Cardiac muscle cell (in vitro differentiated cells and primary cell): ENCODE results near the gene CHN2. TPM values are rescaled to one million over a fixed set of nuclear protein-coding genes. Genes with fewer than 3 reads are reported as not detected.
A peak's percentile ranks its signal among the peaks of the same experiment; 100 is the strongest.

Experiments
- DNase-seq, 2 donors: peaks; one replicate each; pipeline versions ENCODE4 v3.0.0 to v3.0.0-alpha.2; 2010 to 2017; ENCODE audit warnings: low read depth in 1 of 2, low spot score in 1 of 2
- H3K27ac ChIP-seq: fragments of 200-600 bp; sonication (generic); 2 replicates; pipeline ENCODE4 v1.5.1; 2016
- H3K27me3 ChIP-seq: fragments of 200-600 bp; sonication (generic); 2 replicates; pipeline ENCODE4 v1.6.0; 2016; ENCODE audit warnings: control low read depth
- H3K36me3 ChIP-seq: fragments of 200-600 bp; sonication (generic); 2 replicates; pipeline ENCODE4 v1.5.1; 2016; ENCODE audit warnings: control low read depth
- H3K4me1 ChIP-seq: fragments of 200-600 bp; sonication (generic); 2 replicates; pipeline ENCODE4 v1.8.1; 2017; ENCODE audit warnings: low read depth, mild to moderate bottlenecking, mixed run types
- H3K4me3 ChIP-seq: fragments of 200-600 bp; sonication (generic); 2 replicates; pipeline ENCODE4 v1.5.1; 2016; ENCODE audit warnings: mild to moderate bottlenecking
- H3K9me3 ChIP-seq: fragments of 200-600 bp; sonication (generic); 2 replicates; pipeline ENCODE4 v1.5.1; 2017; ENCODE audit warnings: low read depth, mild to moderate bottlenecking, control low read depth
- CTCF ChIP-seq: IDR thresholded peaks from 2 replicates; pipeline ENCODE4 v1.5.1; 2012; ENCODE audit warnings: low read depth, mild to moderate bottlenecking, low read length
- polyA plus RNA-seq: library from polyadenylated mRNA; unstranded; fragments of >200 nt; fragmentation: Nextera tagmentation; extraction: Ambion mirVana; gene quantifications from 2 replicates; pipeline ENCODE4 v1.2.1, GENCODE V29; 2016
- total RNA-seq: library from RNA; depleted of rRNA; stranded (reverse); fragments of >200 nt; gene quantifications from 2 replicates; pipeline ENCODE4 v1.2.3, GENCODE V29; 2016

CHN2 gene
- total and polyA plus RNA-seq, 2 experiments from 2014 or later: 16.0 to 30.5 TPM

- H3K4me3 ChIP-seq: no peak overlapping the region
- H3K27me3 ChIP-seq: peaks cover 23% of the 10 kb centered on the region
- H3K4me1 ChIP-seq: peaks cover 17% of the 10 kb centered on the region
- TF ChIP-seq CTCF: no peak
- no peaks in the 10 kb centered on the region for H3K9me3 ChIP-seq
- H3K36me3 ChIP-seq: no peaks in the 10 kb centered on the region
- peak in 1 of 2 donors; percentile 77 for DNase-seq
- no peak overlapping the region for H3K27ac ChIP-seq
Observed at GRCh38 chr7:29337546-29338116, 143.1 kb downstream of the CHN2 start.

DNA sequence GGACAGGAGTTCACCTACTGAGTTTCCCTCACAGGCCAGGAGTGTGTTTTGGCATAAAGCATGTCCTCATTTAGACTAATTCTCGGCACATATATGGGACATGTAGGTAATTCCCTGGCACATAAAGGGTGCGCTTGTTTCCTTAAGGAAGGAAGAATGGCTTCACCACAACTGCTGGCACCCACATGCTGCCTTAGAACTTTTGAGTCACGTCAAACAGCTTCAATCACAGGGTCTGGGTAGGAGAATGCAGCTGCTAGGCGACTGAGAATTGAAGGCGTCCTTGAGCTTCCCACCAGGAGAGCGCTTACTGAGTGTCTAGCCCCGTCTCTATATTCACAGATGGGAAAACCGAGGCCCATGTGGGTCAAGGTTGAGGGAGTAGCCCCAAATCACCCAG lies 146.1 kb downstream of the CHN2 start:
- no peaks in the 10 kb centered on the region for H3K36me3 ChIP-seq
- no peak for TF ChIP-seq CTCF
- H3K4me3 ChIP-seq: no peak overlapping the region
- no peaks in the 10 kb centered on the region for H3K9me3 ChIP-seq
- no peak for DNase-seq
- H3K4me1 ChIP-seq: peaks cover 17% of the 10 kb centered on the region
- H3K27ac ChIP-seq: no peak overlapping the region
- peaks cover 12% of the 10 kb centered on the region for H3K27me3 ChIP-seq

DNA sequence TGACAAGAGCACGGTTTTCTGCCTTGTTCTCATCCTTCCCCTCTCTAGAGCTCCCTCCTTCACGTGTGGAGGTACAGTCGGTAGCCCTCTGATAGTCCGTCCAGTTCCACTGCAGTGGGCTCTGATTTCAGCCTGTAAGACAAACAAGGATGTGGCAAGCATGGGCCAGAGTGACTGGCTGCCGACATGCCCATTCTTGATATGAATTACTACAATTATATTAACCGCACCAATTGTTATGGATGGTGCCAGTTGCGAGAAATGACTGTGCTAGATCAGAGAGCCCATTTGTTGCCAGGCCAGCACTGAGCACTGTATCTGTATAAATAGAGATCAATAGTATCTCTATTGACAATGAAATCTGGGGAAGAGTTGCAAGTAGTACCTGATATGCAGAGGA lies 146.6 kb downstream of the CHN2 start:
- TF ChIP-seq CTCF: no peak
- DNase-seq: no peak
- Histone ChIP-seq H3K4me1 (peaks cover 17% of the 10 kb centered on the region), H3K27ac (no peak overlapping the region), H3K27me3 (peaks cover 12% of the 10 kb centered on the region), H3K4me3 (no peak overlapping the region), H3K9me3 (no peaks in the 10 kb centered on the region), H3K36me3 (no peaks in the 10 kb centered on the region)

DNA sequence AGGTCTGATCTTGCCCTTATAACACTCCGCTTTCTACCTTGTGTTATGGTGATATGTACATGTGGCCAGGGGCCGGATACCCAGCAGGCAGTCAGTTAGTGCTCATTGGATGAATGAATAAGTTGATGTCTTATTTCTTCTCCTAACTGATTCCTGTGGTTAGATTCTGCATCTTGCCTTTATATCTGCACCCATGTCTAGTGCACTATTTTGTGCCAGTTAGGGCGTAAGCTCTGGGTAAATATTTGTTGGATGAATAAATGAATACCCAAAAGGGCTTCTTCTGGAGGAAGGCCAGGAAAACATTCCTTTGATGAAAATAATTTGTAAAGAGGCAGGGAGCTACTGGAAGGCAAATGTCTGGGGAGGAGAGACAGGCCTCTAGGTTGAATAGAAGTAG lies 148.2 kb downstream of the CHN2 start:
- Histone ChIP-seq H3K27ac (no peak overlapping the region), H3K9me3 (no peaks in the 10 kb centered on the region), H3K4me3 (no peak overlapping the region), H3K36me3 (no peaks in the 10 kb centered on the region), H3K27me3 (peaks cover 12% of the 10 kb centered on the region), H3K4me1 (peaks cover 12% of the 10 kb centered on the region)
- DNase-seq: peak in 1 of 2 donors; percentile 32
- no peak for TF ChIP-seq CTCF

- Histone ChIP-seq H3K36me3 (no peaks in the 10 kb centered on the region), H3K4me1 (peaks cover 6% of the 10 kb centered on the region), H3K27me3 (peaks cover 12% of the 10 kb centered on the region), H3K9me3 (no peaks in the 10 kb centered on the region), H3K4me3 (no peak overlapping the region), H3K27ac (no peak overlapping the region)
- DNase-seq: no peak
- no peak for TF ChIP-seq CTCF
Observed at GRCh38 chr7:29343399-29343798, 148.8 kb downstream of the CHN2 start.
